AG08395 (cell line): ENCODE measurements around the gene SRPRB.
A peak's percentile ranks its signal among the peaks of the same experiment; 100 is the strongest.
"Not testable (repeated sequence)": the region's sequence is repeated elsewhere in the genome, so short reads cannot be mapped to it uniquely, and the experiment has no call there.

Experiments used
- DNase-seq: peaks from one replicate; pipeline ENCODE4 v3.0.0; 2012; ENCODE audit warnings: mixed read lengths, low spot score

SRPRB gene

GRCh38 chr3:133777807-133778568 lies 27.6 kb upstream of the SRPRB start:
- no peak for DNase-seq

DNA sequence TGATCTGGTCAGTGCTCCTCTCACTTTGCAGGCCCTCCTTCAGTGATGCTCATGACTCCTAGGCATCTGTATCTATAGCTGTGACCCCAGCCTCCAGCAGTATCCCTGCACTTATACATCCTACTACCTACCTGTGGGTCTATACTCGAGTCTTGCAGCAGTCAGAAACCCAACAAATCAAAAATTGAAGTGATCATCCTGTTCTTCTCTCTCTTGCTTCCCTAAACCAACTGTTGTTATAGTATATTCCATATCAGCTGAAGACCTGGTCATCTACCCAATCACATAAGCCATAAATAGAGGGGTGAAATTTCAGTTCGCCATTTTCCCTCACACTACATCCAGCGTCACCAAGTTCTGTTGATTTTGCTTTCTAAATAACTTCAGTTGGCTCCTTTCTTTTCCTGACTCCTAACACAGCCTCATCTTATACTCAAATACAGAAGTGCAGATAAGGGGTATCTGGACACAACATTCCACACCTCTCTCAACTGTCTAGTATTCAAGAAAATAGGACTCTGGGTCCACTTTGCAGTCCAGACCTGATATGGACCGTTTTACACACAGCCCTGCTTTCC lies 25.9 kb upstream of the SRPRB start:
- no peak for DNase-seq

DNA sequence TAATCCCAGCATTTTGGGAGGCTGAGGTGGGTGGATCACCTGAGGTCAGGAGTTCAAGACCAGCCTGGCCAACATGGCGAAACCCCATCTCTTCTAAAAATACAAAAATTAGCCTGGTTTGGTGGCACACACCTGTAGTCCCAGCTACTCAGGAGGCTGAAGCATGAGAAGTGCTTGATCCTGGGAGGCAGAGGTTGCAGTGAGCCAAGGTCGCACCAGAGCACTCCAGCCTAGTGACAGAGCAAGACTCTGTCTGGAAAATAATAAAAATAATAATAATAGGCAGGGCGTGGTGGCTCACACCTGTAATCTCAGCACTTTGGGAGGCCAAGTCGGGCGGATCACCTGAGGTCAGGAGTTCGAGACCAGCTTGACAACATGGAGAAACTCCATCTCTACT lies 24.9 kb upstream of the SRPRB start:
- DNase-seq: not testable (repeated sequence)

GRCh38 chr3:133781570-133781969 lies 24.0 kb upstream of the SRPRB start:
- no peak for DNase-seq

- DNase-seq: no peak
These were observed 23.2 kb upstream of the SRPRB start for GRCh38 chr3:133782454-133782853.

- no peak for DNase-seq
These were observed 21.9 kb upstream of the SRPRB start for GRCh38 chr3:133783762-133784161.

- no peak for DNase-seq
These were observed 17.6 kb upstream of the SRPRB start for GRCh38 chr3:133788024-133788423.

GRCh38 chr3:133792171-133792763 lies 13.3 kb upstream of the SRPRB start:
- DNase-seq: no peak

GRCh38 chr3:133797396-133798105 lies 8.1 kb upstream of the SRPRB start:
- no peak for DNase-seq

GRCh38 chr3:133799794-133800585 lies 5.6 kb upstream of the SRPRB start:
- no peak for DNase-seq

- no peak for DNase-seq
These were observed 2.1 kb upstream of the SRPRB start for GRCh38 chr3:133803469-133803868.

- no peak for DNase-seq
These were observed 719 bp upstream of the SRPRB start for GRCh38 chr3:133804896-133805295.

- DNase-seq: no peak
These were observed 272 bp upstream of the SRPRB start for GRCh38 chr3:133805384-133805701.

DNA sequence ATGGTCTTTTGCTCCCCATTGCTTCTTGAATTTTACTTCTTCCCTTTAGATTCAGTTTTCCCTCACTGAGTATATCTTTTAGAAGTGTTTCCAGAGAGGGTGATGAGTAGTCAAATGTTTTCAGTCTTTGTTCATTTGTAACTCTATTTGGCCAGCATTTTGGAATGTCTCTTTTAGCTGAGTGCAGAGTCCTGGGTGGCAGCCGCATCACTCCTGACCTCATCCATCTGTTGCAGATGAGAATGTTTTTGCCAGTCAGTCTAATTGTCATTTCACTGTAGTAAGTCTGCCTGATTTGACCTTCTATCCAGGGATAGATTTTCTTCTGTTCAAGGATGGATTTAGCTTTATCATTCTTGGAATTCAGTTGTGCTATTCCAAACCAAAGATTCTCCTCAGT lies 7.3 kb downstream of the SRPRB start:
- DNase-seq: peak; percentile 62

GRCh38 chr3:133815386-133815785 lies 9.8 kb downstream of the SRPRB start:
- DNase-seq: no peak

GRCh38 chr3:133820129-133820528 lies 14.5 kb downstream of the SRPRB start:
- no peak for DNase-seq

GRCh38 chr3:133820889-133821675 lies 15.5 kb downstream of the SRPRB start:
- no peak for DNase-seq

- peak; percentile 90 for DNase-seq
These were observed 16.4 kb downstream of the SRPRB start for GRCh38 chr3:133821767-133822638.

DNA sequence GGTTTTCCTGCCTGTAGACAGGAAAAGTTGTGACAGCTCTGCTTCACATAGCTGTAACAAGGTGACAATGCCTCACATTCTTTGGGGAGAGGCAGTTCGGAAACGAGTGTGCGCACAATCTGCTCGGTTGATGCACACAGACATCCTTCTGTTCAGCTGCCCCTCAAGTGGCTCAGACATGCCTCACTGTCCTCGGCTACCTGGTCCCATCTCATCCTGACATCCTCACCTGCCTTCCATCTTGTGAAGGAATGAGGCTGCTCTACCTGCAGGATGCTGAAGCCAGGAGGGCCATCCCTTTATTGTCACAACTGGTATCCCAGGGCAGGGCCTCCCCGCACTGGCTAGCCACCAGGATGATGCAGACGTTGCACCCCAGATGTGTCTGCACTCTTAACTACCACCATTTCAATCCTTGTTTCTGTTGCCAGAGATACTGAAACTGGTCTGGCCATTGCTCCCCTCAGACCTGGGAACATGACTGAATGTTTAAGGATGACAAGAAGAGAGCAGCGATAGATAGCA lies 19.4 kb downstream of the SRPRB start:
- no peak for DNase-seq
